ENCODE results near the gene CORIN.

DNA sequence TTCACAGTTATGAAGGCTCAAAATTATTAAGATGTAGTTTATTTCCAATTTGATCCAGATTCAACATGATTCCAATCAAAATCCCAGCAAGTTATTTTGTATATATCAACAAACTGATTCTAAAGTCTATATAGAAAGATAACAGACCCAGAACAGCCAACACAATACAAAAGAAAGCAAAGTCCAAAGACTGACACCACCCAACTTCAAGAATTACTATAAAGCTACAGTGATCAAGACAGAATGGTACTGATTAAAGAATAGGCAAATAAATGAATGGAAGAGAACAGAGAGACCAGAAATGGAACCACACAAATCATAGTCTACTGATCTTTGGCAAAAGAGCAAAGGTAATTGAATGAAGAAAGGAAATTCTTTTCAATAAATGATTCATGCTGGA, 41.6 kb upstream of the CORIN start:
- TF ChIP-seq, protein P1, sequence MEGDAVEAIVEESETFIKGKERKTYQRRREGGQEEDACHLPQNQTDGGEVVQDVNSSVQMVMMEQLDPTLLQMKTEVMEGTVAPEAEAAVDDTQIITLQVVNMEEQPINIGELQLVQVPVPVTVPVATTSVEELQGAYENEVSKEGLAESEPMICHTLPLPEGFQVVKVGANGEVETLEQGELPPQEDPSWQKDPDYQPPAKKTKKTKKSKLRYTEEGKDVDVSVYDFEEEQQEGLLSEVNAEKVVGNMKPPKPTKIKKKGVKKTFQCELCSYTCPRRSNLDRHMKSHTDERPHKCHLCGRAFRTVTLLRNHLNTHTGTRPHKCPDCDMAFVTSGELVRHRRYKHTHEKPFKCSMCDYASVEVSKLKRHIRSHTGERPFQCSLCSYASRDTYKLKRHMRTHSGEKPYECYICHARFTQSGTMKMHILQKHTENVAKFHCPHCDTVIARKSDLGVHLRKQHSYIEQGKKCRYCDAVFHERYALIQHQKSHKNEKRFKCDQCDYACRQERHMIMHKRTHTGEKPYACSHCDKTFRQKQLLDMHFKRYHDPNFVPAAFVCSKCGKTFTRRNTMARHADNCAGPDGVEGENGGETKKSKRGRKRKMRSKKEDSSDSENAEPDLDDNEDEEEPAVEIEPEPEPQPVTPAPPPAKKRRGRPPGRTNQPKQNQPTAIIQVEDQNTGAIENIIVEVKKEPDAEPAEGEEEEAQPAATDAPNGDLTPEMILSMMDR (IDR thresholded peaks at IDR 0.05), result no peak
- TF ChIP-seq POLR2A (IDR thresholded peaks at IDR 0.05), result no peak
